Measurements from ENCODE around the gene CCL2. TPM values are rescaled to one million over a fixed set of nuclear protein-coding genes. Genes with fewer than 3 reads are reported as not detected.

The CCL2 gene
- polyA plus RNA-seq, 3 donors = 1.4 to 44.9 (median 17.7) TPM

- H3K27ac ChIP-seq (ENCODE audit: low read depth in 1 of 2, low read length in 2 of 2) = no peak overlapping the region
- no peaks in the 10 kb centered on the region for H3K4me1 ChIP-seq (ENCODE audit: control insufficient read depth in 1 of 2, insufficient read depth in 2 of 2, low read length in 2 of 2)
- no peaks in the 10 kb centered on the region for H3K36me3 Mint-ChIP-seq
- 97% methylated on average over 4 of the region's 6 CpGs for WGBS (ENCODE audit: insufficient coverage)
- peak in 2 of 3 donors; percentile 42 to 68 for DNase-seq
- peaks cover 5 to 17% (median 6%) of the 10 kb centered on the region in 3 donors for H3K27me3 Mint-ChIP-seq (ENCODE audit: low read depth in 3 of 3)
- H3K4me3 Mint-ChIP-seq = no peak overlapping the region
- H3K9me3 Mint-ChIP-seq = peaks cover 0 to 4% (median 2%) of the 10 kb centered on the region in 7 donors
- H4K20me1 ChIP-seq (ENCODE audit: insufficient read depth, low read length) = no peaks in the 10 kb centered on the region
- TF ChIP-seq CTCF (IDR thresholded peaks at IDR 0.05) = no peak
- no peak overlapping the region for H3K4me2 ChIP-seq (replicated peaks; ENCODE audit: extremely low read depth, low read length, poor library complexity, severe bottlenecking)
- H3K4me3 ChIP-seq (replicated peaks in 1 of 3; ENCODE audit: low read depth in 2 of 3, low read length in 3 of 3) = no peak overlapping the region
- no peak overlapping the region for H3K27ac Mint-ChIP-seq
- no peaks in the 10 kb centered on the region for H3K79me2 ChIP-seq (ENCODE audit: insufficient read depth, low read length)
- H3K9ac ChIP-seq (ENCODE audit: insufficient read depth, low read length, poor library complexity, severe bottlenecking) = no peak overlapping the region
- no peaks in the 10 kb centered on the region for H3K36me3 ChIP-seq (replicated peaks in 1 of 2; ENCODE audit: control insufficient read depth in 1 of 2, insufficient read depth in 2 of 2, low read length in 2 of 2)
- intact Hi-C loops (cut with micrococcal nuclease) = no loop called here
- no peaks in the 10 kb centered on the region for H3K9me3 ChIP-seq (replicated peaks in 1 of 2; ENCODE audit: control insufficient read depth in 1 of 2, insufficient read depth in 1 of 2, low read length in 2 of 2)
- peaks cover 0 to 3% of the 10 kb centered on the region in 2 donors for H3K27me3 ChIP-seq (ENCODE audit: control insufficient read depth in 2 of 2, insufficient read depth in 2 of 2, low read length in 2 of 2)
- no peak overlapping the region for H2AFZ ChIP-seq (ENCODE audit: insufficient read depth, low read depth, low read length, poor library complexity, severe bottlenecking)
- peaks cover 2% of the 10 kb centered on the region for H3K4me1 Mint-ChIP-seq
These were observed 36.8 kb downstream of the CCL2 start for GRCh38 chr17:34291721-34292348.

- intact Hi-C loops (cut with micrococcal nuclease) = no loop called here
- Histone ChIP-seq H4K20me1 (ENCODE audit: insufficient read depth, low read length) (no peaks in the 10 kb centered on the region), H3K4me3 (replicated peaks in 1 of 3; ENCODE audit: low read depth in 2 of 3, low read length in 3 of 3) (no peak overlapping the region), H3K79me2 (ENCODE audit: insufficient read depth, low read length) (no peaks in the 10 kb centered on the region), H3K4me1 (ENCODE audit: control insufficient read depth in 1 of 2, insufficient read depth in 2 of 2, low read length in 2 of 2) (peaks cover 34 to 39% of the 10 kb centered on the region in 2 donors), H2AFZ (ENCODE audit: insufficient read depth, low read depth, low read length, poor library complexity, severe bottlenecking) (no peak overlapping the region), H3K9ac (ENCODE audit: insufficient read depth, low read length, poor library complexity, severe bottlenecking) (no peak overlapping the region), H3K4me2 (replicated peaks; ENCODE audit: extremely low read depth, low read length, poor library complexity, severe bottlenecking) (no peak overlapping the region), H3K27me3 (ENCODE audit: control insufficient read depth in 2 of 2, insufficient read depth in 2 of 2, low read length in 2 of 2) (no peaks in the 10 kb centered on the region), H3K27ac (ENCODE audit: low read depth in 1 of 2, low read length in 2 of 2) (peak overlapping the region in 1 of 2 donors; percentile 19), H3K36me3 (replicated peaks in 1 of 2; ENCODE audit: control insufficient read depth in 1 of 2, insufficient read depth in 2 of 2, low read length in 2 of 2) (no peaks in the 10 kb centered on the region), H3K9me3 (replicated peaks in 1 of 2; ENCODE audit: control insufficient read depth in 1 of 2, insufficient read depth in 1 of 2, low read length in 2 of 2) (no peaks in the 10 kb centered on the region)
- Mint-ChIP-seq H3K36me3 (no peaks in the 10 kb centered on the region), H3K9me3 (peaks cover 0 to 4% (median 2%) of the 10 kb centered on the region in 7 donors), H3K27me3 (ENCODE audit: low read depth in 3 of 3) (peaks cover 2 to 3% (median 2%) of the 10 kb centered on the region in 3 donors), H3K4me1 (peaks cover 45% of the 10 kb centered on the region), H3K4me3 (no peak overlapping the region), H3K27ac (peak overlapping the region in 1 of 7 donors; percentile 47)
- WGBS (ENCODE audit: insufficient coverage) = 93% methylated on average over 2 of the region's 2 CpGs
- peak in 2 of 3 donors; percentile 21 to 60 for DNase-seq
- TF ChIP-seq CTCF (IDR thresholded peaks at IDR 0.05) = no peak
These were observed 43.9 kb downstream of the CCL2 start for GRCh38 chr17:34299027-34299426.

Measured in CD14-positive monocyte (primary cell).